GM12875 (cell line): Measurements from ENCODE around the gene FZD10.

Experiments
- H3K4me3 ChIP-seq: one replicate; pipeline ENCODE4 v1.5.1; 2011; ENCODE audit warnings: low read depth, low read length, control low read depth
- CTCF ChIP-seq: IDR thresholded peaks from 2 replicates; pipeline ENCODE4 v1.5.1; 2011; ENCODE audit warnings: low read depth, mild to moderate bottlenecking, control low read depth, inconsistent platforms, low read length, moderate library complexity, borderline replicate concordance; ENCODE audit not compliant: insufficient read depth

Gene FZD10

DNA sequence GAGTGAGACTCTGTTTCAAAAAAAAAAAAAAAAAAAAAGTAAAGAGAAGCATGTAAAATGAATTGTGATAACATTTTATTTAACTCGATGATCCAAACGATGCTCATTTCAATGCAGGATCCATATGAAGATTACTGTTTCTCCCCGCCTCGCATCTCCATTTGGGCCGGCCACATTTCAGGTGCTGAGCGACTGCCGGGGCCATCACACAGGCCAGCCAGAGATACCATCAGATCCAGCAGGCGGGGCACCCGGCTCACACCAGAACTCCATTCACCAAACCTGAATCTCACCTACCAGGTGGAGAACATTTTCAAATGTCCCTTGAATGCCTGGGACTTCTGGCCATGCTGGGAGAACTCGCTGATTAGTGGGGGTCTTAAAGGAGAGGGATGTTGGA lies 18.0 kb upstream of the FZD10 start:
- H3K4me3 ChIP-seq, result no peak overlapping the region
- TF ChIP-seq CTCF, result no peak

DNA sequence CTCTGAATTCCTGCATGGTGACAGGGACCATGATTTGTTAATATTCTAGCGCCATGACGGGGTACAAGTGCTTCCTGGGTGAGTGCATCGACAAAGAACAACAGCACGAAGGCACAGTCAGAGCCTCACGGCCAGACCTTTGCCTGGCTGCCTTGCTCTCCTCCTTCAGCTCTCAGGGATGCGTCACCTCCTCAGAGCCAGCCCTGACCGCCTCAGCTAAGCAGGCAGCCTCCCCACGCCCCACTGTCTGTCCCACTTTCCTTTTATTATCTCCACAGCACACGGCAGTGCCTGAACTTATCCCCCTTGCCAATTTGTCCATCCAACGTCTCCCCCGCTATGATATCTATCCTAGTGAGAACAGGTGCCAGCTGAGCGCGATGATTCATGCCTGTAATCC lies 16.5 kb upstream of the FZD10 start:
- no peak overlapping the region for H3K4me3 ChIP-seq
- no peak for TF ChIP-seq CTCF

DNA sequence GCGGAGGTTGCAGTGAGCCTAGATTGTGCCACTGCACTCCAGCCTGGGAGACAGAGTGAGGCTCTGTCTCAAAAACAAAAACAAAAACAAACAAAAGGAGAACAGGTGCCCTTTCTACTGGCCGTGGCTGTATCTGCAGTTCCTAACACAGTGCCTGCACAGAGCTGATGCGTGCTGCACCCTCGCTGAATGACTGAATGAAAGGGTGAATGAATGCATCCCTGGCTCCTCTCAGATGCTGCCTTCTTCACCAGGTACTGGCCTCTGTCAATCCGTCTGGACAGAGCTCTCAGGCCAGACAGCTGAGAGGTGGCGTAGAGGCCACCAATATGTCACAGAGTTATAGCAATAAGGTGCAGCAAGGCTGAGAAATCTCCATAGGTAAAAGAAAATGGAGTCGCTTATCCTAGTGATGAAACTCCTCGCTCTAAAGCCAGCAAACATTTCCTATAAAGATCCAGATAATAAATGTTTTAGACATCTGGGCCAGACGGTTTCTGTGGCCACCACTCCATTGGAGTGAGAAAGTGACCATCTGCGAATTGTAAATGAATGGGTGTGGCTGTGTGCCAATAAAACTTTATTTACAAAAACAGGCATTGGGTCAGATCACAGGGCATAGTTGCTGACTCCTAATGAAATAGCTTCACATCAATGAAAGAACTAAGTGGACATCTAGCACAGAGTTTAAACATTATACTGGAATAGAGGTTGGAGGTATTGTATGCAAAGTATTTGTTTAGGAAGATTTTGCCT lies 15.9 kb upstream of the FZD10 start:
- no peak for TF ChIP-seq CTCF
- no peak overlapping the region for H3K4me3 ChIP-seq

- no peak for TF ChIP-seq CTCF
- no peak overlapping the region for H3K4me3 ChIP-seq
These were observed 14.2 kb upstream of the FZD10 start for GRCh38 chr12:130147875-130148596.

- TF ChIP-seq CTCF, result no peak
- H3K4me3 ChIP-seq, result no peak overlapping the region
These were observed 10.4 kb upstream of the FZD10 start for GRCh38 chr12:130151846-130152245.

GRCh38 chr12:130152386-130152785 lies 9.9 kb upstream of the FZD10 start:
- H3K4me3 ChIP-seq, result no peak overlapping the region
- TF ChIP-seq CTCF, result no peak

GRCh38 chr12:130153803-130154202 lies 8.5 kb upstream of the FZD10 start:
- no peak overlapping the region for H3K4me3 ChIP-seq
- no peak for TF ChIP-seq CTCF
